ENCODE measurements around the gene MYCBPAP. TPM values are rescaled to one million over a fixed set of nuclear protein-coding genes. Genes with fewer than 3 reads are reported as not detected.
A peak's percentile ranks its signal among the peaks of the same experiment; 100 is the strongest.

MYCBPAP gene
- total RNA-seq, 1 experiment from 2014 or later = 0.62 TPM

DNA sequence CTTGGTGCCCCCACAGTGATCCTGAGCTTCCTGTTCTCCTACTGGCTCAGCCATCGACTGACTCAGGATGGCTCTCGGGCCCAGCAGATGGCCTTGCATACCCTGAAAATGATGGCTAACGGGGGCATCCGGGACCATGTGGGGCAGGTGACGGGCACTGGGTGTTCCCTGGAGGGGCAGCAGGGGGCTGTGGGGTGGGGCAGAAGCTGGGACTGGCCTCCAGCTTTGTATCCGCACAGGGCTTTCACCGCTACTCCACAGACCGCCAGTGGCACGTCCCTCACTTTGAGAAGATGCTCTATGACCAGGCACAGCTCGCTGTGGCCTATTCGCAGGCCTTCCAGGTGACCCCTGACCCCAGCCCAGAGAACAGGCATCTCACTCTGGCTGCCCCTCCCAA, 41.7 kb downstream of the MYCBPAP start:
- Histone ChIP-seq H3K36me3 (replicated peaks; ENCODE audit: control insufficient read depth, insufficient read depth, low read length) (no peaks in the 10 kb centered on the region), H3K27me3 (ENCODE audit: control insufficient read depth, insufficient read depth, low read length) (no peaks in the 10 kb centered on the region), H3K4me3 (ENCODE audit: insufficient read depth, low read depth, low read length) (no peak overlapping the region)
- no peak for DNase-seq

DNA sequence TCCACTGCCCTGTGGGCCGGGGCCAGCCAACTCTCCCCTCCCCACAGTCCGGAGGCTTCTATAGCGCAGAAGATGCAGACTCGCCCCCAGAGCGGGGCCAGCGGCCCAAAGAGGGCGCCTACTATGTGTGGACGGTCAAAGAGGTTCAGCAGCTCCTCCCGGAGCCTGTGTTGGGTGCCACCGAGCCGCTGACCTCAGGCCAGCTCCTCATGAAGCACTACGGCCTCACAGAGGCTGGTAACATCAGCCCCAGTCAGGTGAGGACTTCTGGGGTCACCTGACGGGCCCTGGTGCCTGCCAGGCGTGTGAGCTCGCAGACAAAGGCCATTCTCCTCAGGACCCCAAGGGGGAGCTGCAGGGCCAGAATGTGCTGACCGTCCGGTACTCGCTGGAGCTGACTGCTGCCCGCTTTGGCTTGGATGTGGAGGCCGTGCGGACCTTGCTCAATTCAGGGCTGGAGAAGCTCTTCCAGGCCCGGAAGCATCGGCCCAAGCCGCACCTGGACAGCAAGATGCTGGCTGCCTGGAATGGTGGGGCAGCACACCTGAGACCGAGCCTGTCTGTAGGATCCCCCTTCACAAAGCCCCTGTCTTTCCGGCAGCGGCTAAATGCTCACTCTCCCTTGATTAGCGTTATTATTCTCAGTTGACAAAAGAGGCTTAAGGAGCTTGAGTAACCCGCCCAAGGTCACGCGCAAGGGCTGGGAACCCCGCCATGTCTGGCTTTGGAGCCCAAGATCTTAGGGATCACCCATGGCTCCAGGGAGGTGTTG, 42.6 kb downstream of the MYCBPAP start:
- H3K4me3 ChIP-seq (ENCODE audit: insufficient read depth, low read depth, low read length) = no peak overlapping the region
- H3K36me3 ChIP-seq (replicated peaks; ENCODE audit: control insufficient read depth, insufficient read depth, low read length) = no peaks in the 10 kb centered on the region
- DNase-seq = peak; percentile 96
- no peaks in the 10 kb centered on the region for H3K27me3 ChIP-seq (ENCODE audit: control insufficient read depth, insufficient read depth, low read length)

DNA sequence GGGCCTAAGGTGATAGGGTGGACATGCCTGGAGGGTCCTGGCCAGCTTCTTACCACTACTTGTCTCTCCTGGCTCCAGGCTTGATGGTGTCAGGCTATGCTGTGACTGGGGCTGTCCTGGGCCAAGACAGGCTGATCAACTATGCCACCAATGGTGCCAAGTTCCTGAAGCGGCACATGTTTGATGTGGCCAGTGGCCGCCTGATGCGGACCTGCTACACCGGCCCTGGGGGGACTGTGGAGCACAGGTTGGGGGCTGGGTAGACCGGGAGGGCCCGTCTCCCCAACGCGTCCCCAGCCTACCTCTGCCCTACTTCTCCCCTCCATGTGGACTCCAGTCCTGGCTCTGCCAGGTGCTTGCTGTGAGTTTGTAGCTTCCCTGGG, 43.2 kb downstream of the MYCBPAP start:
- no peaks in the 10 kb centered on the region for H3K27me3 ChIP-seq (ENCODE audit: control insufficient read depth, insufficient read depth, low read length)
- no peak overlapping the region for H3K4me3 ChIP-seq (ENCODE audit: insufficient read depth, low read depth, low read length)
- no peaks in the 10 kb centered on the region for H3K36me3 ChIP-seq (replicated peaks; ENCODE audit: control insufficient read depth, insufficient read depth, low read length)
- DNase-seq = no peak

DNA sequence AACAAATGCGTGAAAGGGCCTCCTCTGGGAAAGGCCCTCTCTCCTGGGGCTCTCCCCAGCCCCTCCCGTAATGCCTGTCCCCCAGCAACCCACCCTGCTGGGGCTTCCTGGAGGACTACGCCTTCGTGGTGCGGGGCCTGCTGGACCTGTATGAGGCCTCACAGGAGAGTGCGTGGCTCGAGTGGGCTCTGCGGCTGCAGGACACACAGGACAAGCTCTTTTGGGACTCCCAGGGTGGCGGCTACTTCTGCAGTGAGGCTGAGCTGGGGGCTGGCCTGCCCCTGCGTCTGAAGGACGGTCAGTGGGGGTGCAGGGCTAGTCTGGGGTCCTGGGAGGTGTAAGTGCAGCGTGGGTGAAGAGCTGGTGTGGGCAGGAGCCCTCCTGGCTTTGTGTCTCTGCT, 43.6 kb downstream of the MYCBPAP start:
- no peak for DNase-seq
- no peaks in the 10 kb centered on the region; the same call in 1 of the 2 replicates for H3K27me3 ChIP-seq (ENCODE audit: control insufficient read depth, insufficient read depth, low read length)
- H3K4me3 ChIP-seq (ENCODE audit: insufficient read depth, low read depth, low read length) = no peak overlapping the region
- H3K36me3 ChIP-seq (replicated peaks; ENCODE audit: control insufficient read depth, insufficient read depth, low read length) = no peaks in the 10 kb centered on the region

DNA sequence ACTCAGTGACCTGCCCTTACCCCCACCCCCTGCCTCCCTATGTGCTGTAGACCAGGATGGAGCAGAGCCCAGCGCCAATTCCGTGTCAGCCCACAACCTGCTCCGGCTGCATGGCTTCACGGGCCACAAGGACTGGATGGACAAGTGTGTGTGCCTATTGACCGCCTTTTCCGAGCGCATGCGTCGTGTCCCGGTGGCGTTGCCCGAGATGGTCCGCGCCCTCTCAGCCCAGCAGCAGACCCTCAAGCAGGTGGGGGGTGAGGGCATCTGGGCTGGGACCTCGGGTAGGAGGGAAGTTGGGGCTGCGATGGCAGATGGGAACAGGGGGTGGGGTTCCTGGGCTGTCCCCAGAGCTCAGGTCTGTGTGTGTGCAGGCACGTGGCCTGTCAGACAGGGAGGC, 46.0 kb downstream of the MYCBPAP start:
- no peaks in the 10 kb centered on the region for H3K36me3 ChIP-seq (replicated peaks; ENCODE audit: control insufficient read depth, insufficient read depth, low read length)
- DNase-seq = no peak
- H3K4me3 ChIP-seq (ENCODE audit: insufficient read depth, low read depth, low read length) = no peak overlapping the region
- peaks cover 19% of the 10 kb centered on the region for H3K27me3 ChIP-seq (ENCODE audit: control insufficient read depth, insufficient read depth, low read length)

DNA sequence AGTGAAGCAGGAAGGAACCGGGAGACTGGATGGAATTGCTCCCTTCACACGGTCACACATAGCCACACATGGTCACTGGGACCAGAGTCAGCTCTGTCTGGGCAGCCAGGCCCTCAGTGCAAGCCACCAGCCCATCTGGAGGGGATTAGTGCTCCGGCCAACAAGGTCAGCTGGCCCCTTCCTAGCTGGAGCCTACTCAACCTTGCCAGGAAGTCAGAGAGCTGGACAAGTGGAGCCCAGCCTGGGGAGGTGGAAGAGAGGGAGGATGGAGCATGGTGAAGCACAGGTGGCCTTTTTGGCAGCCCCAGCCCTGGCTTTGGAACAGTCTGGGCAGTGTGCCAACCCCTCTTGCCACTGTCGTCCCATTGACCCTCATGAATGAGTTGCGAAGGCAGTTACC, 48.6 kb downstream of the MYCBPAP start:
- Histone ChIP-seq H3K27me3 (ENCODE audit: control insufficient read depth, insufficient read depth, low read length) (peaks cover 34% of the 10 kb centered on the region), H3K4me3 (ENCODE audit: insufficient read depth, low read depth, low read length) (no peak overlapping the region), H3K36me3 (replicated peaks; ENCODE audit: control insufficient read depth, insufficient read depth, low read length) (no peaks in the 10 kb centered on the region)
- DNase-seq = no peak

DNA sequence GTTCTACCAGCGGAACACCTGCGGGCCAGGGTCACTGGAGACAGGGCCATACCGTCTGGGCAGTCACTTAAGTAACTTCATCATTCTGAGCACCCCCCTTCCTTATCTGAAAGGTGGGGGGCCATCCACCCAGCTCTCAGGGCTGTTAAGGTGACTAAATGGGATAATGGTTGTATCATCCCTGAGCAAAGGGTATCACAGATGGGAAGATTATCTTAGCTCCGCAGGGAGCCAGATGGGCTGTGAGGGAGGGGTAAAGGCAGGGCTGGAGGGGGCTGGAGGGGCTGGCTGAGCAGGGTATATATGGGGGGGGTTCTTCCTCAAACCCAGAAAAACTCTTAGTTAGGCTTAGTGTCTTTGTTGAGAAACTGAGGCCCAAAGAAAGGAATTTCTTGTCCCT, 49.4 kb downstream of the MYCBPAP start:
- H3K27me3 ChIP-seq (ENCODE audit: control insufficient read depth, insufficient read depth, low read length) = peaks cover 42% of the 10 kb centered on the region
- no peak for DNase-seq

DNA sequence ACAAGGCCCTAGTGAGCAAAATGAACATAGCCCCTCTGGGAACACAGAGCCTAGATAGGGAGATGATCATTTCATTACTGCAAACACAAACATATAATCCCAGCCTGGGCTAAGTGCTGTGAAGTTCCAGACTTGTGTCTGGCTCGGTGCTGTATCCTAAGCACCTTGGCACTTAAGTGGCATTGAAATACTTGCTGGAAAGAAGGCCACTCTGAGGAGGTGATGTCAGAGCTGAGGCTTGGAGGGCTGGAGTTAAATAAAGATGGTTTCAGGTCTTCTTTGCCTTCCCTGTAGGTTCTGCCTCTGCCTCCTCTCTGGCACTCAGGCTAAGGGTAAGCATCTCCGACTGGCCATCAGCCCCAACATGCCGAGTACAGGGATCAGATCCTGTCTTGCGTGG, 49.9 kb downstream of the MYCBPAP start:
- no peak for DNase-seq
- Histone ChIP-seq H3K27me3 (ENCODE audit: control insufficient read depth, insufficient read depth, low read length) (peaks cover 47% of the 10 kb centered on the region), H3K36me3 (replicated peaks; ENCODE audit: control insufficient read depth, insufficient read depth, low read length) (no peaks in the 10 kb centered on the region), H3K4me3 (ENCODE audit: insufficient read depth, low read depth, low read length) (no peak overlapping the region)

More for the DNA sequence above, 49.4 kb downstream of the MYCBPAP start:
- Histone ChIP-seq H3K36me3 (replicated peaks; ENCODE audit: control insufficient read depth, insufficient read depth, low read length) (no peaks in the 10 kb centered on the region), H3K4me3 (ENCODE audit: insufficient read depth, low read depth, low read length) (no peak overlapping the region)

DNA sequence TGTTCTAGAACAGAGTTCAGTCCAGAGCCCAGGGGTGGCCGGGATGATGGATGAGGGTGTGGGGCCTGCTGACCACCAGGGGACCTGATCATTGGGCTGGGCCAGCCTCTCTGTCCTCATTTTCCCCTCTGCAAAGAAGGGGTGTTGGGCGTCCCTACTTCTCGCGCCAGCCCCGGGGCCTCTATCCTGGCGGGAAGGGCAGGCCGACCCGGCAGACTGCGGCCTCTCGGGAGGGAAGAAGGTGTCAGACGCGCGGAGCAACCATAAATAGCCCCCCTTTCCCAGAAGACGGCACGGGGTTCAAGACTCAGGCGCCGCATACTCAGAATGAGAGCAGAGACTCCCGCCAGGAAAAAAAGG, 50.3 kb downstream of the MYCBPAP start:
- Histone ChIP-seq H3K36me3 (replicated peaks; ENCODE audit: control insufficient read depth, insufficient read depth, low read length) (no peaks in the 10 kb centered on the region), H3K27me3 (ENCODE audit: control insufficient read depth, insufficient read depth, low read length) (peaks cover 52% of the 10 kb centered on the region), H3K4me3 (ENCODE audit: insufficient read depth, low read depth, low read length) (peak overlapping the region; percentile 50)
- DNase-seq = no peak

DNA sequence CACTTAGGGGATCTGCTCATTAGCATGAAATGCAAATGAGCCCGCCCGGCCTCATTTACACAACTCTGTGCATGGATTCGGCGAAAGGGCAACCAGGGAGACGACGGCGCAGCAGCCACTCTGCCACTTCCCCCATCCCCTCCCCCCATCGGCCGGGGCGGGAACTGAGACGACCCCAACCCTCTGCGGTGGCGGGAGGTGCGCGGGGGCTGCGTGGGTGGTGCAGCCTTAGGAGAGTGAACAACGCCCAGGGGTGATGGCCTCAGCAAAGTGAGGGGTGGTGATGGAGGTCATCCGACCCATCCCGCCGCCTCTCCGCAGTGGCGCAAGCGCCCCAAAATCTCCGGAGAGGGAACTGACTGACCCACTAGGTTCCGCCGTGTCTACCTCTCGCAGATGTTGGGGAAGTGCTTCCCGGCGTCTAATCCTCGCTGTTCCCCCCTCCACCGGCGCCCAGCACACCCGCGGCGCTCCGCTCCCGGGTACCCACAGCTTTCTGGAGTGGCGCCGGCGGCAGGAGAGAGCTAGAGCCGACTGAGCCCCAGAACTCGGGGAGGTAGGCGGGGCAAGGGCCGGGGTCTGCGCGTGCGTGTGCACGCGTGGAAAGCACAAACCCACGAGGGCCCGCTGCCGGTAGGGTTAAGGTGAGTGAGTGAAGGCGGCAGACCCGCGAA, 50.8 kb downstream of the MYCBPAP start:
- DNase-seq = peak; percentile 93
- Histone ChIP-seq H3K36me3 (replicated peaks; ENCODE audit: control insufficient read depth, insufficient read depth, low read length) (no peaks in the 10 kb centered on the region), H3K27me3 (ENCODE audit: control insufficient read depth, insufficient read depth, low read length) (peaks cover 57% of the 10 kb centered on the region), H3K4me3 (ENCODE audit: insufficient read depth, low read depth, low read length) (peak overlapping the region; percentile 50)

DNA sequence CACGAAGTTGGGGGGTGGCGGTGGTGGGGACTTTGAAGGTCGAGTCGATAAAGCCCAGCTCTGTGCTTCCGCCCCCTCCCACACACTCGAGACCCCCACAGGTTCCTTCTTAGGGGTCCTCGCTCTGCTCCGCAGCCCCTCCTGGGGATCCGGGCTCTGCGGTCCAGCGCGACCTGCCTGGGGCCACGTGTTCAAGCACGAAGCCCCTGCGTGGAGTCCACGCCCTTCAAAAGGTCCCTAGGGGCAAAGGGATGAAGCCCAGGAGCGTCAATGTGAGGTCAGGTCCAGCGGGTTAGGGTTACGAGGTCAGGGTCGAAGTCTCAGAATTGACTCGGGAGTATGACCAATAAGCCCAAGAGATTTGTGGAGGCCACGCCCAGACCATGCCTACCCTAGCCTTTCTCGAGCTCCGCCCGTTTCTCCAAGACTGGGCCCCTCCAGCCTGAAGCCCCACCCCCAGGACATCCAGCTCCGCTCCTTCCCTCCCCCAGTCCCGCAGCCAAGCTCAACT, 51.5 kb downstream of the MYCBPAP start:
- Histone ChIP-seq H3K4me3 (ENCODE audit: insufficient read depth, low read depth, low read length) (peak overlapping the region; percentile 50), H3K36me3 (replicated peaks; ENCODE audit: control insufficient read depth, insufficient read depth, low read length) (no peaks in the 10 kb centered on the region), H3K27me3 (ENCODE audit: control insufficient read depth, insufficient read depth, low read length) (peaks cover 63% of the 10 kb centered on the region)
- DNase-seq = peak; percentile 97

DNA sequence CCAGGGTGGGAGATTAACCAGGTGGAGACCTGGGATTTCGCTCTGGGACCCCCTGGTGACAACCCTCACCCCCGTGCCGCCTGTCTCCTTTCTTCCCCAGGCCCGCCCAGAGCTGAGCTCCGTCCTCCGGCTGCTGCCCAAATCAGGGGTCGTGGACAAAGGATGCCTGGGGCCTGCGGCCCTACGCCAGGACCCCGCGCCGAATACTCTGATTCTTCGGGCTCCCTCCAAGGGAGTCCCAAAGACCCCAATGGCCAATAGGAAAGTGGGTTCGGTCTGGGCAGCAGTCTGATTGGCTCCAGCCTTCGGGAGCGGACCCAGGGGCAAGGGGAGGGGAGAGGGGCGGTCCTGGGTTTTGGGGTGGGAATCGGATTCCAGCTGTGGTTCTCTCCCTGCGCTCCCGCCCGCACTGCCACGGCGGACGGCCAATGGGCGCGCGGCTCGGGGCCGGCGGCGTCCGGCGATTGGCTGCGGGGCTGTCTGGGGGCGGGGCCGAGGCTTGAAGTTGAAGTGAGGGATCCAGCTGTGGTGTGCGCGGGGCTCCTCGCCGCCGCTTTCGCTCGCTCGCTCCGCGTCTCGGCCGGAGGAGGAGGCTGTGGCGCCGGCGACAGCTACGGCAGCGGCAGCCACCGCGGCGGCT, 52.1 kb downstream of the MYCBPAP start, which contains the start of gene CACNA1G:
Gene CACNA1G (plus strand): TSS at position 531 of the 640 bp plus-strand sequence. CDS start 745 bp downstream, outside the sequence.
- DNase-seq = peak; percentile 100
- Histone ChIP-seq H3K27me3 (ENCODE audit: control insufficient read depth, insufficient read depth, low read length) (peaks cover 69% of the 10 kb centered on the region), H3K4me3 (ENCODE audit: insufficient read depth, low read depth, low read length) (peak within 1 kb of the TSS; percentile 50), H3K36me3 (replicated peaks; ENCODE audit: control insufficient read depth, insufficient read depth, low read length) (no peaks in the 10 kb centered on the region)

DNA sequence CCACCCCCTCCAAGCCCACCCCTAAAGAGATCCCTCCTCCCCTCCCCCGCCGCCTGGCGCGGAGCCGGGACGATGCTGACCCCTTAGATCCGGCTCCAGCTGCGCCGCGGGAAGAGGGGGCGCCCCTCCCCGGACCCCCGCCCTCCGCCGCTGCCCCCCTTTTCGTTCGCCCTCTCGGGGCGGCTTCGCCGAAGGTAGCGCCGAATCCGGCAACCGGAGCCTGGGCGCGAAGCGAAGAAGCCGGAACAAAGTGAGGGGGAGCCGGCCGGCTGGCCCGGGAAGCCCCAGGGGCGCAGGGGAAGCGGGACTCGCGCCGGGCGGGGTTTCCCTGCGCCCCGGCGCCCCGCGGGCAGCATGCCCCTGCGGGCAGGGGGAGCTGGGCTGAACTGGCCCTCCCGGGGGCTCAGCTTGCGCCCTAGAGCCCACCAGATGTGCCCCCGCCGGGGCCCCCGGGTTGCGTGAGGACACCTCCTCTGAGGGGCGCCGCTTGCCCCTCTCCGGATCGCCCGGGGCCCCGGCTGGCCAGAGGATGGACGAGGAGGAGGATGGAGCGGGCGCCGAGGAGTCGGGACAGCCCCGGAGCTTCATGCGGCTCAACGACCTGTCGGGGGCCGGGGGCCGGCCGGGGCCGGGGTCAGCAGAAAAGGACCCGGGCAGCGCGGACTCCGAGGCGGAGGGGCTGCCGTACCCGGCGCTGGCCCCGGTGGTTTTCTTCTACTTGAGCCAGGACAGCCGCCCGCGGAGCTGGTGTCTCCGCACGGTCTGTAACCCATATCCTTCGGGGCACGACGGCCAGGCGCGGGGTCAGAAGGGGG, 52.9 kb downstream of the MYCBPAP start:
- H3K4me3 ChIP-seq (ENCODE audit: insufficient read depth, low read depth, low read length) = peak overlapping the region; percentile 46
- DNase-seq = peak; percentile 81
- no peaks in the 10 kb centered on the region for H3K36me3 ChIP-seq (replicated peaks; ENCODE audit: control insufficient read depth, insufficient read depth, low read length)
- H3K27me3 ChIP-seq (ENCODE audit: control insufficient read depth, insufficient read depth, low read length) = peaks cover 77% of the 10 kb centered on the region

DNA sequence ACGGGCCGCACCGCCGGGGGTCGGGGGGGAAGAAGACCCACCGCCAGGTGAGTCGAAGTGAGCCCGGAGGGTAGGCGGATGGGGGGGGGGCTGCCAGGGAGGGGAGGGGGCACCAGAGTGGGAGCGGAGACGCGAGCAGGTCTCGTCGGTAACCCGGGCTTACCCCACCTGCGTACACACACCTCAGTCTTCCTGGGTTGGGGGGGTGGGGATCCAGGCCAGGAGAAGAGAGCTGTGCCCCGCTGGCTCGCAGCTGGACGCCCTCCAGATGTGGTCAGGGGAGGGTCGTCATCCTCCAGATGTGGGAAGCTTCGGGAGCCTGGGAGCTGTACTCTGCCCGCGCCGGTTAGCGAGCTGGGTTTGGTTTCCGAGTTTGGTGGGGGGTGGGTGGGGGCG, 53.5 kb downstream of the MYCBPAP start:
- H3K27me3 ChIP-seq (ENCODE audit: control insufficient read depth, insufficient read depth, low read length) = peaks cover 82% of the 10 kb centered on the region

More for the DNA sequence above, 53.5 kb downstream of the MYCBPAP start:
- peak overlapping the region; percentile 46; the same call in 1 of the 2 replicates for H3K4me3 ChIP-seq (ENCODE audit: insufficient read depth, low read depth, low read length)
- H3K36me3 ChIP-seq (replicated peaks; ENCODE audit: control insufficient read depth, insufficient read depth, low read length) = no peaks in the 10 kb centered on the region
- no peak for DNase-seq
